HG03280 (cell line): Measurements from ENCODE around the gene IL17REL.

ENCODE experiments used
- ATAC-seq: cut with Tn5 transposase; IDR thresholded peaks from one replicate; pipeline ENCODE4 v1.9.1; 2021; ENCODE audit warnings: mild to moderate bottlenecking, moderate library complexity; ENCODE audit not compliant: unreplicated experiment

IL17REL gene

DNA sequence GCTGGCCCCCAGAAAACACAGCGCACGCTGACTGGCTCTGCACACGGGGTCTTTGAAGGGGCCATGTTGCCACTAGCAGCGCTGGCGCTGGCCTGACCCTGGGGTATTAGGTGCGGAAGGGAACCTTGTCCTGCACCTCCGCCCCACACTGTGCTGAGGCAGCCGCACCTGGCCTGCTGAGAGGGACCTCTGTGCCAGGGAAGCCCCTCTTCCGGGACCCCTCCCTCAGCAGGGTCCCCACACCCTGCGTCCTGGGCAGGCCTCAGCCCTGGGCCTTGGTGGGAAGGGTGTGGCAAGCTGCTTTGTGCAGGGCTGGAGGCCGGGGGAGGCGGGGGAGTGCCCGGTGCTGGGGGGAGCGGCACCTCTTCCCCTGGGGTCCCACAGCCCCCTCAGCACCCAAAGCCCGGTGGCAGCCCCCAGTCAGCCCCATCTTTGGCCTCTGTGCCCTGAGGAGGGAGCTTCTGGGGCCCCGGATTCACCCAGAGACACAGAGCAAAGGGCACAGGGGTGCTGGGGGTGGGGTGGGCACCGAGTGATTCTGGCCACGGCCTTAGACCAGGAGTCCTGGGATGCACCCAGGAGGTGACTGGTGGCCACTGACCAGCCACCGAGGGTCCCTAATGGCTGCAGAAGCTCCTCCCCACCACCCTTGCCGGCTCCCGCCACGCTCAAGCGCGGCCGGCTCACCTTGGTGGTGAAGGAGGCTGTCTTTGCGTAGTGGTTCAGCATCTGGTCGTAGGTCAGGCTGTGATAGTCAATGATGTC is 34.1 kb upstream of the IL17REL start:
- ATAC-seq, result no peak

DNA sequence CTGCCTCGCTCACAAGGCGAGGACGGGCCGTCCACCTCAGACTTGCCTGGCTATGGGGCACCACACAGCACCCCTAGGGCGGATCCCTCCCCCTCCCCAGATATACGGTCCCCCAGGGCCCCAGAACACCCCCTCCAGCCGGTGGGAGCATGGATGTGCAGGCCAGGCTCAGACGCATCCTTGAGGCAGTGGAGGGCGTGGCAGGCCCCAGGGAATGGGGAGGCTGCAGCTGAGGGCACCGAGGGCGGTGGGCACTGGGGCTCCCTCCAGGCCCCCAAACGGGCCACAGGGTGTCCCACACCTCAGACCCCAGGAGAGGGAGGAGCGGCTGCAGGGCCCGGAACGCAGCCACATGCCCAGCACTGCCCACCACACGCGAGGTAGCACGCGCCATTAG is 33.5 kb upstream of the IL17REL start:
- ATAC-seq, result no peak

DNA sequence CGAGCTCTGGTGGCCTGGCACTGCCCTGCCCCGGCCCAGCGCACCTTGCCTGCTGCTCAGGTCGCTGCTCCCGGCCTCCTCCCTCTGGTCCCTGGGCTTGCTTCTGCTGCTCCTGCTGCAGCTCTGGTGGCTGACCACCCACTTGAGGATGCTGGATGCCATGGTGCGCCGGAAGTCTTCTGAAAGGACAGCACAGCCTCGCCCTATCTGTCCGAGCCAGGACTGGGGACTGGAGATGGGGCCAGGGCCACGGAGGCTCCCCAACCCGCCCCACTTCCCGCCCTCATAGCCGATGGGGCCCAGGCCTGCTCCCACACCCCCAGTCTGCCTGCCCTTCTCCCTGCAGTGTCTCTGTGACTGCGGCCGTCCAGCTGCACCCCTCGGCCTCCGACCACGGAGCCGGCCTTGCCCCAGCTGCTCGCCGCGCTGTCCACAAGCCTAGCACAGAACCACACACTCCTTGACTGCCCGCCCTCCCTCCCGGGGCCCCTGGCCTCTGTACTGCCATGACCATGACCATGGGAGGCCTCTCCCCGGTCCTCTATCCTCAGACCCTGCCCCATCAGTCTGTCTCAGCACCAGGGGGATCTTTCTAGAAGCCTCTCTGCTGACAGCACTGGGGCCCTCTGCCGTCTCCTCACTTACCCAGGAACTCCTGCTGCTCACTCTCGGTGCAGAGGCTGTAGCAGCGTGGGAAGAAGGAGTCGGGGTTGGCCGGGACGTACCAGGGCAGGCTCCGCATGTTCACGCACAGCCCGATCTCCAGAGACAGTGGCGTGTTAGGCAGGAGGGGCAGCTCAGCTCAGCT is 32.9 kb upstream of the IL17REL start:
- no peak for ATAC-seq

DNA sequence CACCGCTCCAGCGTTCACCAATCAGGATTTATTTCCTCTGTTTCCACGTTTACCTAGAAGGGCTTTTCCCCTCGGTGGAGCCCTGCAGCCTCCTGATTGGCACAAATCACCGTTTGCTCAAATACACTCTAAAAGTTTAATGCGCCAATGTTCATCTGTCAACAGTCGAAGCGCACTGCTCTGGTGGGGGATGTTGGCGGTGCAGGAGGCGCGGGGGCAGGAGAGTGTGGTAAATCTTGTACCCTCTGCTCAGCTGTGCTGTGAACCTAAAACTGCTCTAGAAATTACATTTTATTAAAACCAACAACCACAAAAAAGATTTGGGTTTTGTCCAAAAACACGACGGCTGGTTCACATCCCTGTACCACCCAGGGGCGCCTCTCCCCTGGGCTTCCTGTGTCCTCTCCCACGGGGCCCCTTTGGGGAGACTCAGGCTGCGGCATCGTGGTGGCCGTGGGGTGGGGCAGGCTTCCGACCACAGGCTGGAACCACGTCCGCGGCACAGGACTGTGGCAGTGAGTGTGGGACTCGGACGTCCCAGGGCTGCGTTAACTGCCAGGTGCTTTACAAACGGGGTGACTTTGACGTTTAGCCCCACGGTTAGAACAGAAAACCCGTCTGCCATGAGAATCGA is 32.0 kb upstream of the IL17REL start:
- ATAC-seq, result no peak

DNA sequence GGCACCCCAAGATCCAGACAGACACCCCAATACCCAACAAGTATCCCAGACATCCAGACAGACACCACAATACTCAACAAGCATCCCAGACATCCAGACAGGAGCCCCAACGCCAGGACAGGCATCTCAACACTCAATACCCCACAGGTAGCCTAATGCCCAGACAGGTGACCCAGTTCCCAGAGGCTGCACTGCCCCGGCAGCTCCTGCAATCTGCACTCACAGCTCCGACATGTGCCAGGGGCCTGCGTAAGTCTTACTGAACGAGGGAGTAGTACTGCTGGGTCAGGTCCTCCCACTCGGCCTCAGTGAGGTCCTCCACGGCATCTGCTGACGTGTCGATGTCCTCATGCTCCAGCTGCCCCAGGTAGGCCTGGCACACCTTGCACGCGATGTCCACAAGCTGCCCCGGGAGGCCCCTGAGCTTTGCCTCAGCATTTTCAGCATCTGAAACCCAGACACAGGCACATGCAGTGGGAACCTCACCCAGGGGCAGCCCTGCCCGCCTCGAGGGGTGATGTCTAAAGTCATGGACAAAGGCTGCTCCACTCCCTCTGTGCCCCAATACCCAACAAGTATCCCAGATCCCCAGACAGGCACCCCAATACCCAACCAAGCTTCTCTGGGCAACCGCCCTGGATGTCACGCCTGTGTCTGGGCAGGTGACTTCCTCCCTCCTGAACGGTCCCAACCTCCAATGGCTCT is 28.9 kb upstream of the IL17REL start:
- ATAC-seq, result no peak

DNA sequence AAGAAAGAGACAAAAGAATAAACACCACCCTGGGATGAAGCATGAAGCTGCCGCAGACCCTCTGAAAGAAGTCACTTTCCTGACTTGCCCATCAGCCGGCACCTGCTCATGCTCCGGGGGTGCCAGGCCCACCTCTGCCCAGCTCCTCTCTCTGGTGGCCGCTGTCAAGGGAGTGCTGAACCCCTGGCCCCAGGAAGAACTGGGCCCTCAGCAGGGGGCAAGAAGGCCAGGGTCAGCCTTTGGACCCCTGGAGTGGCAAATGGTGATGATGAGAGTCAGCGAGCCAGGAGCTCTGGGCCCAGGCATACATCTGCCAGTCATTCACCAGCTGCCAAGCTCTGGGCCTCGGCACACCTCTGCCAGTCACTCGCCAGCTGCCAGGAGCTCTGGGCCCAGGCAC is 28.2 kb upstream of the IL17REL start:
- no peak for ATAC-seq

DNA sequence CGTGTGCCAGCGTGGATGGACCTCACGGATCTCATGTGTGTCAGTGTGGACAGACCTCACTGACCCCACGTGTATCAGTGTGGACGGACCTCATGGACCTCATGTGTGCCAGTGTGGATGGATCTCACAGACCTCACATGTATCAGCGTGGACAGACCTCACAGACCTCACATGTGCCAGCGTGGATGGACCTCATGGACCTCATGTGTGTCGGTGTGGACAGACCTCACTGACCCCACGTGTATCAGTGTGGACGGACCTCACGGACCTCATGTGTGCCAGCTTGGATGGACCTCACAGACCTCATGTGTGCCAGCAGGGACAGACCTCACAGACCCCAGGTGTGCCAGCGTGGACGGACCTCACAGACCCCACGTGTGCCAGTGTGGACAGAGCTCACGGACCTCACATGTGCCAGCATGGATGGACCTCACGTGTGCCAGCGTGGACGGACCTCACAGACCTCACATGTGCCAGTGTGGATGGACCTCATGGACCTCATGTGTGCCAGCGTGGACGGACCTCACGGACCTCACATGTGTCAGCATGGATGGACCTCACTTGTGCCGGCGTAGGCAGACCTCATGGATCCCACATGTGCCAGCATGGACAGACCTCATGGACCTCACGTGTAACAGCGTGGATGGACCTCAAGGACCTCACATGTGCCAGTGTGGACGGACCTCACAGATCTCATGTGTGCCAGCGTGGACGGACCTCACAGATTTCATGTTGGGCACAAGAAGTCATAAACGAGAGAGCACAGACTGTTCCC is 27.3 kb upstream of the IL17REL start:
- ATAC-seq, result no peak

DNA sequence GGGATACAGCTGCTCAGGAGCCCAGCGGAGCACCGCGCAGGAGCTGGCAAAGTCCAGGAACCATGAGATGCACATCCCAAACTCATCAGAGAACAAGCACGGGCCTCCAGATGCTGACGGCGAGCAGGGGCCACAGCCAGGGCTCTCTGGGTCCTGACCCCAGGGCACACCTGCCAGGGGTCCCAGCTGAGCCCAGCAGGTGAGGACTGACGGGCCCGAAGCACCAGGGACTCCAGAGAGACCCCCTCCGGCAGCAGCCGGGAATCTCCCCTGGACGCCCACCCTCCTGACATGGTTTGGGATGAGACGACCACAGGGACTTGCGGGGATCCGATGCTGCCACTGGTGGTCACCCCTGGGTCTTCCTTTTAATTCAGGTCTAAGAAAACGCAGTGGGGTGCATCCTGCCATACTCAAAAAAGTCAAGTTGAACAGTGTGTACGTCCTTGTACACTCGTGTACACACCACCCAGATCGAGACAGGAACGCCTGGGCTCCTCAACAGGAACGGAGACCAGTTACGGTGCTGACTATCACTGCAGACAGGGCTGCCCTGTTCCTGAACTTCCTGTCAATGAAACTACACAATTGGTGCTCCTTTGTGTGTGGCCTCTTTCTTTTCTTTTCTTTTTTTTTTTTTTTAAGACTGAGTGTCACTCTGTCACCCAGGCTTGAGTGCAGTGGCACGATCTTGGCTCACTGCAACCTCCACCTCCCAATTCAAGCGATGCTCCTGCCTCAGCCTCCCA is 23.6 kb upstream of the IL17REL start:
- no peak for ATAC-seq

DNA sequence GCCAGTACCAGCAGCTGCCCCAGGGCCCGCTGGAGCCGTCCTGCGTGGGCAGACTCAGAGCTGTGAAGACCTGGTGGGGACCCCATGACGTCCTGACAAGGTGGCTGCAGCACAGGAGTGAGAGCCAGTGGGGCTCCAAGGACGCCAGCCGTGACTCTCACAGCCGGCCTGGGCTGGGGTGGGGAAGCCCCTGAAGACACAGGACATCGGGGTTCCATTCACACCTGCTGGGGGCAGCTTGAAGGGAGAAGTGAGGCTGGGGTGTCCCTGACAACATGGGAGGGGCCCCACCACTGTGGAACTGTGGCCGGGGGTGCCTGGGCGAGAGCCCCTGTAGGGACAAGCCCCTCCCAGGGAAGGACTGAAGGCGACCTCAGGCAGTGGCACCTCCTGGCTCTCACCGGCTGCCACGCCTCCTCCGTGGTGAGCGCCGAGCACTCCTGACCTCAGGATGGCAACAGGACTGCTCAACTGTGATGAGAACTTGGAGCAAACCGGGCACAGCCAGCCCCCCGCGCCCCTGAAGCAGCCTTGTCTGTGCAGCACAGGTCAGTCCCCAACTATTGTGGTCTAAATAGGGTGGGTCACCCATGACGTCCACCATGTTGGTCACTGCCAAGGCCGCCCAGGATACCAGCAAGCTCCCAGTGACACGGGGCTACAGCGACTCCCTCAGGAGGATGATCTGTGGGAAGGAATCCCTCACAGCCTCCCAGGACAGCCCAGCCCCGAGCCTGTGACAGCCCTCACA is 22.7 kb upstream of the IL17REL start:
- no peak for ATAC-seq

DNA sequence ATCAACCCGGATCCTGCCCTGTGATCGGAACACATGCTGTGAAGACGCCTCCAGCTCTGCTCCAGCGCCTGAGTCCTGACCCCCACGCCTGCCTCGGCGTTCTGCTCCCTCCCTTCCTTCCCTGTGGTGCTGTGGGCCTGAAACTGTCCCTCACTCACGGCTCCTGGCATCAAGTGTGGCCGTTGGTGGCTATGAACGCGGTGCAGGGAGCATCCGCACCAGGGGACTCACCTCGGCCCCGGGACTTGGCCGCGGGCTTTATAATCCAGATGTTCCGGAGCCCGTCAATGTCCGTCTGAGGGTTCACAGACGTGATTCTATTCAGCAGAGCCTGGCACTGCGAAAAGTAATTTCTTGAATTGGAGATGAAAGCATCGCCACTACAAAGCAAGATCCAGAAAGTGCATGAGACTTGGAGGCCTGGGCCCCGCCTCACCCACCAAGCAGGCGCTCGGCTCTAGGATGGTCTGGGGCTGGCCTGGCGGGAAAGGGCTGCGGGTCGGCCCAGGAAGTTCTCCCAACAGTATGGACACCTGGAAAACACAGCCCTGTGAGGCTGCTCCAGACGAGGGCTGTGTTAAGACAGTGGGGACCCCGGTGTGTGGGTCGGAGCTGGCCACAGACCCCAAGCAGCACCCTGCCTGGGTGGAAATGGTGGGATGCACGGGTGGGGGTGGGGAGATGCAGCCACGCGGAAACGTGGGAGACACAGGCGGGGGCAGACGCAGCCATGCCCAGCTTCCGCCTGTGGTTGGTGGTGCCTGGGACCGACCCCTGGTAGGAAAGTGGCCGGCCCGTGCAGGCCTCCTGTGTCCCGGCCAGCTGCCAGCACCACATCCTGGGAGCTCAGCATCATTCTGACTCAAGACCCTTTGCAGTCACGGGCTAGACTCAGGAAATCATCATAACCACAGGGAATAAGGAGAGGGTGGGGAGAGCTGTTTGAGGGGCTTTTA is 21.8 kb upstream of the IL17REL start:
- no peak for ATAC-seq

DNA sequence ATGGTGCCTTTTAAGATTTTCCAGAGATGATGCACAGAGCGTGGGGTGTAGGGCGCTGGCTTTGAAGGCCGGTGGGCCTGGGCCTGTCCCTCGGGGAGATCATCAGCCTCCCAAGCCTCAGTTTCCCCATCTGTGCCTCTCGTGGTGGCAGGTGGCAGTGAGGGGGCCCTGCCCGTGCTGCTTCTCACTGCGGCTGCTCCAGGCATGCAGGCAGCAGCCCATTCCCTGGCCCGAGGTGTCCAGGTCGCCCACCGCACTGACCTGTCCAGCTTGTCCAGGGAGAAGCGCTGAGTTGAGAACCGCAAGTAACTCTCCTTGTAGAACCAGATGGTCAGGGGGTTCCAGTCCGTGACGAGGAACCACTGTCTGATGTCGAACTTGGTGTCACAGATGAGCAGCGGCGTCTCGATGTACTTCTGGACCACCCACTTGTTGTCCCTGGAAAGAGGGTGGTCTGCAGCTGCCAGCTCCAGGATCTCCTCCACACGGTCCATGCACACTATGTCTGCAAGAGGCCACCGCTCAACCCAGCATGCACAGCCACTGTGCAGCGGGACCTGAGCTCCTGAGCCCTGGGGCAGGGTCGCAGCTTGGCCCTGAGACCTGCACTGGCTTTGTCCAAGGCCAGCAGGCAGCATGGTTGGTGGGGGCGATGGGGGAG is 20.5 kb upstream of the IL17REL start:
- no peak for ATAC-seq

DNA sequence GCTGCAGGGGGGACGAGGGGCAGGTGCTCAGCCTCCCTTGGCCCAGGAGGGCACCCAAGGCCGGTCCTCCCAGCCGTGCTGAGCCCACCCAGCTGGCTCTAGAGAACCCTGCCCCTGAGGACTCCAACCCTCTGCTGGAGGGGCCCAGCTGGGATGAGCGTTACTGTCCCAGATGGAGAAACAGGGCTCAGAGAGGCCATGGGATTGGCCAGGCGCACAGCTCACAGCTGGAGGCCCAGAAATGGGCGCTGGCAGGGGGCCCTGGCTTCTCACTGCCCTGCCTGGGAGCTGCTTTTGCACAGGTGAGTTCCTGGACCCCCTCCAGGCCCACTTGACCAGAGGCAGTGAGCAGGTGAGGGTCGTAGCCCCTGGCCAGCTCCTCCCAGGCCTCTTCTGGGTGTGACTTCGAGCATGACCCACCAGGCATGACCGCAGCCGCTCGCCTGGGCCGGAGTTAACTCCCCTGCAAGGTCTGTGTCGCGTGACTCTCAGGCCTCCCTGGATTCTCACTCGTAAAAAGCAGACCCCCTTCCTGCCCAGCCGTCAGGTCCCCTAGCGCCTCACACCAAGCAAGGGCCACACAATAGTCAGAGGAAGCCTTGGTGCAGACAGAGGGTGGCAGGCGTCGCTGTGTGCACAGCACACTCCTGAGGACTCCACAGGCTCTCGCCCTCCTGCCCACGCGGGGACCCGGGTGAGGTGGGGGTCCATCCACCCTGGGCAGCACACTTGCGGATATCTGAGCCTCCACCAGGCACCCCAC is 19.7 kb upstream of the IL17REL start:
- no peak for ATAC-seq

DNA sequence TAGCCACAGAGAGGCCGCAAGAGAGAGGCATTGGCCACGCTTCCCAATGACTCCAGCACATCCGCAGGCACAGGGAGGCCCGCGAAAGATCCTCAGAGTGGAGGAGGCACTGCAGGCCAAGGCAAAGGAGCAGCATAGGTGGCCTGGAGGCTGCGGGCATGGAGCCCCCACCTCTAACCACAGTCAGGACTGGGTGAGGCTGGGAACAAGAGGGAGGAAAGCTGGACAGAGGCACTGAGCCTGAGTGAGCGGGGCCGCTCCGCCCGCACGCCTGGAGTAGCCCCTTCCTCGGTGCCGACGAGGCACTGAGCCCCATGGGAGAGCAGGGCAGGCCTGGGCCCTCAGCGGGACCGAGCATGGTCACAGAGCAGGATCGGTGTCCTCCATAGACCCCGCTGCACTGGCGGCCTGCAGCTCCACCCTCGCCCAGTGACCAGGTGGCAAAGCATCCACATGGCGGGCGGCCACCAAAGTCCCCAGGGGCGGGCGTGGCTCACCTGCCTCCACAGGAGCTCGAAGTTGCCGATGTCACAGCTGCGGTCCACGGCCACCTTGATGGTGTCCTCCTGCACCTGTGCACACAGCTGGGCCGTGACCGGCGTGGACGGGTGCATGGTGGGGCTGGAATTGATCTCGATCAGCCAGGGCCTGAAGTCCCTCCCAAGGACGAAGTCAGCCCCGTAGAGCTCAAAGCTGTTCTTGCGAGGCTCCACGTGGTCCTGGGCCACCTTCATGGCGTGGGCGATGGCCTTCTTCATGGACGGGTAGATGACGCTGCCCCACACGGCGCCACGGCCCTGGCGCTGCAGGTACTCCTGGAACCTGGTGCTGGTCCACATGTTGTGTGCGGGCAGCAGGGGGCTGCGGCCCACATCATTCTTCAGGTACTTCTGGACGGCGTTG is 18.9 kb upstream of the IL17REL start:
- no peak for ATAC-seq

DNA sequence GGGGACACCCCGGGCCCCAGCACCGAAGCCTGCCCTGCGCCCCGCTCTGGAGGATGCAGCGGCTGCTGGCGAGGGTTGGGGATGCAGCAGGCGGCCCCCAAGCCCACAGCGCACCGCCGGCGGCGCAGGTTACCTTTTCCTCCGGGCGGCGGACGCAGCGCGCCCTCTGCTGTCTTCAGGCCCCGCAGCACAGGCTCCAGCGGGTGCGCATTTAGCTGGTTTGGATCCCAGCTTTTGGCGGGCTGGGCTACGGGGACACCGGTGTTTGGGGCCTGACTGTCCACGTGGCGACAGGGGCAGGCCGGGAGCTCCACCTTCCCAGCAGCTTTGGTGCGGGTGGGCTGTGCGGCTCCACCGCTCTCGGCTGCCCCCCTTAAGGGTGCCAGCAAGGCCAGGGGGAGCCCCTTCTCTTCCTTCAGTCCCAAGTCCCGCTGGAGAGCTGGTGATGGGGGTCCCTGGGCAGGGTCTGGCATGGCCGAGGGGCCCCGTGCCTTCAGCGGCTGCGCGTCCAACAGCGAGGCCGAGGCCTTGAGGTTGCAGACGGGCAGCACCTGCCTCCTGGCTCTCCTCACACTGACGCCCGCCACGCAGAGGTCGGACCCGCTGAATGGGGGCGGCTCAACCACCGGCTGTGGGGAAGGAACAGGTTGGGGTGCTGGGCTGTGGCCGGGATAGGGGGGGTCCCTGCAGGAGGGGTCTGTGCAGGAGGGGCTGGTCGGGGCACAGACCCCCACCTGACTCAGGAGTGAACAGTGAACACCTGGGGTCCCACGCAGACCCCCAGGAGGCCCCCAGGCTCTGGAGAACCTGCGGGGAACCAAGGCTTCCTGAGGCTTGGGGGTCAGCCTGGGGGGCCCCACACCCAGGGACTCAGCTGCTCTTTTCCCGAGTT is 18.0 kb upstream of the IL17REL start:
- ATAC-seq, result peak; percentile 72
